K562 (cell line): ENCODE measurements around the gene ITPK1. TPM values are rescaled to one million over a fixed set of nuclear protein-coding genes. Genes with fewer than 3 reads are reported as not detected.
"Not testable (repeated sequence)": the region's sequence is repeated elsewhere in the genome, so short reads cannot be mapped to it uniquely, and the experiment has no call there.

Experiments used
- ATAC-seq: fragments of 200-7000 bp; cut with Tn5 transposase; 3 replicates; pipeline ENCODE4 v1.9.1; 2020; ENCODE audit warnings: moderate library complexity
- BruUV-seq: library from RNA; stranded (reverse); fragments of 400-500 nt; replicated peaks from 2 replicates; lab custom pipeline; 2021; lab: Mats Ljungman, UMichigan
- CTCF ChIA-PET: fragments of 300-600 bp; formaldehyde crosslinking; extraction: SDS; loops from one replicate; lab custom pipeline; 2021; ENCODE audit warnings: low intra/inter-chr PET ratio; lab: Yijun Ruan, JAX
- POLR2A ChIA-PET: fragments of 300-600, 350-650 bp; sonication (Branson Sonifier 250); formaldehyde crosslinking; extraction: SDS; loops from one replicate; lab custom pipeline; 2021; ENCODE audit warnings: antibody characterized with exemption, inconsistent platforms; lab: Yijun Ruan, JAX
- DNase-seq, 4 experiments: peaks; one replicate each; pipeline versions ENCODE4 v3.0.0 to v3.0.0-alpha.2; 2011 to 2018; ENCODE audit warnings: low spot score in 3 of 4, mixed read lengths in 3 of 4; ENCODE audit errors: extremely low read depth in 1 of 4
- FAIRE-seq: peaks from 2 replicates; lab custom pipeline; 2011; peaks lifted over from hg19 to GRCh38; lab: Jason Lieb, UNC
- H2AFZ ChIP-seq: 2 replicates; pipeline ENCODE4 v1.6.0; 2011; ENCODE audit warnings: low read depth, low read length, control low read depth, inconsistent platforms
- H3K27ac ChIP-seq: fragments of 200-600 bp; 3 replicates; pipeline ENCODE4 v1.8.0; 2011; ENCODE audit warnings: low read depth, mild to moderate bottlenecking, control low read depth, inconsistent platforms, low read length, moderate library complexity, mixed read lengths; ENCODE audit errors: extremely low read depth
- H3K27me3 ChIP-seq, 2 experiments: fragments of 300-600 bp in 1 of 2; 2 replicates in 1 of 2; 3 replicates in 1 of 2; pipeline versions ENCODE4 v1.6.0 to v1.8.0; 2011; ENCODE audit warnings: inconsistent platforms in 2 of 2, low read length in 2 of 2, mild to moderate bottlenecking in 1 of 2, mixed read lengths in 1 of 2, moderate library complexity in 1 of 2; ENCODE audit not compliant: control insufficient read depth in 2 of 2, insufficient read depth in 2 of 2
- H3K36me3 ChIP-seq: fragments of 300-600 bp; 3 replicates; pipeline ENCODE4 v1.8.0; 2011; ENCODE audit warnings: mild to moderate bottlenecking, low read length, inconsistent platforms; ENCODE audit not compliant: control insufficient read depth, insufficient read depth
- H3K4me1 ChIP-seq, 2 experiments: fragments of 200-600 bp in 1 of 2; replicated peaks in 1 of 2; 2 replicates in 1 of 2; 3 replicates in 1 of 2; pipeline versions ENCODE4 v1.5.1 to v1.8.0; 2011; ENCODE audit warnings: inconsistent platforms in 2 of 2, low read length in 2 of 2, mild to moderate bottlenecking in 1 of 2, mixed read lengths in 1 of 2, moderate library complexity in 1 of 2; ENCODE audit not compliant: control insufficient read depth in 2 of 2, insufficient read depth in 2 of 2
- H3K4me2 ChIP-seq: 2 replicates; pipeline ENCODE4 v1.6.1; 2011; ENCODE audit warnings: low read length, control low read depth, inconsistent platforms, mixed read lengths; ENCODE audit not compliant: insufficient read depth
- H3K4me3 ChIP-seq: fragments of 200-600 bp; sonication (generic), shearing (Covaris generic); 2 replicates; pipeline ENCODE4 v1.5.1; 2016; ENCODE audit warnings: control low read depth, inconsistent platforms
- H3K79me2 ChIP-seq: fragments of 200-600 bp; 3 replicates; pipeline ENCODE4 v1.8.0; 2011; ENCODE audit warnings: low read length, inconsistent platforms; ENCODE audit not compliant: control insufficient read depth, insufficient read depth
- H3K9ac ChIP-seq, 2 experiments: 2 replicates each; pipeline versions ENCODE4 v1.6.0 to v1.6.1; 2011; ENCODE audit warnings: low read depth in 2 of 2, low read length in 2 of 2, control low read depth in 1 of 2, inconsistent platforms in 1 of 2, mild to moderate bottlenecking in 1 of 2, mixed read lengths in 1 of 2; ENCODE audit not compliant: insufficient read depth in 1 of 2
- H3K9me1 ChIP-seq: one replicate; pipeline ENCODE4 v1.6.0; 2011; ENCODE audit warnings: inconsistent platforms, mild to moderate bottlenecking, low read length, moderate library complexity; ENCODE audit not compliant: control insufficient read depth, insufficient read depth
- H3K9me3 ChIP-seq: replicated peaks from 2 replicates; pipeline ENCODE4 v1.5.1; 2011; ENCODE audit warnings: low read depth, low read length, inconsistent platforms; ENCODE audit not compliant: control insufficient read depth, insufficient read depth
- H4K20me1 ChIP-seq: replicated peaks from 2 replicates; pipeline ENCODE4 v1.6.1; 2011; ENCODE audit warnings: low read length, inconsistent platforms, mixed read lengths; ENCODE audit not compliant: control insufficient read depth, insufficient read depth
- CBX2 ChIP-seq: fragments of 200-600 bp; sonication (generic); IDR thresholded peaks from one replicate; pipeline ENCODE4 v1.6.1; 2012; ENCODE audit warnings: mild to moderate bottlenecking, low read length, inconsistent platforms; ENCODE audit not compliant: insufficient read depth, poor library complexity, severe bottlenecking
- CBX5 ChIP-seq: IDR thresholded peaks from 2 replicates; pipeline ENCODE4 v1.6.1; 2014; ENCODE audit warnings: low read depth, borderline replicate concordance
- CSDE1 ChIP-seq, 2 experiments: fragments of 450-650 bp; IDR thresholded peaks; 2 replicates each; pipeline ENCODE4 v1.6.1; 2016; ENCODE audit warnings: mild to moderate bottlenecking in 1 of 2
- HMG20A ChIP-seq: fragments of 450-650 bp; formaldehyde crosslinking; conservative IDR thresholded peaks from 2 replicates; pipeline ENCODE4 v1.4.0; 2020; ENCODE audit warnings: mild to moderate bottlenecking, mixed read lengths
- MBD2 ChIP-seq: sonication (generic); IDR thresholded peaks from 2 replicates; pipeline ENCODE4 v1.6.1; 2016; ENCODE audit warnings: low read depth, borderline replicate concordance
- NFXL1 ChIP-seq: fragments of 450-650 bp; formaldehyde crosslinking; IDR thresholded peaks from 2 replicates; pipeline ENCODE4 v1.4.0; 2021; ENCODE audit warnings: mild to moderate bottlenecking
- SIN3B ChIP-seq: fragments of 450-650 bp; IDR thresholded peaks from 2 replicates; pipeline ENCODE4 v1.6.1; 2017; ENCODE audit warnings: low read depth, mild to moderate bottlenecking, moderate library complexity
- ZBED1 ChIP-seq: IDR thresholded peaks from 2 replicates; pipeline ENCODE4 v1.6.1; 2014
- ZFP1 ChIP-seq: fragments of 450-650 bp; formaldehyde crosslinking; IDR thresholded peaks from 2 replicates; pipeline ENCODE4 v1.4.0; 2020; ENCODE audit warnings: mild to moderate bottlenecking, mixed read lengths
- WGBS: fragments of 100-300 bp; shearing (Covaris generic); methylation state at CpG from one replicate; pipeline ENCODE4 v1.1.6; 2016; ENCODE audit warnings: low coverage, mixed read lengths; ENCODE audit not compliant: insufficient coverage; ENCODE audit errors: missing lambda C conversion rate; 5-methylcytosine and 5-hydroxymethylcytosine counted together
- in situ Hi-C: fragments of 300-500 bp; cut with MboI; formaldehyde crosslinking; loops from 4 replicates; pipeline ENCODE4 v1.15.0; 2018; ENCODE audit warnings: inconsistent platforms, mixed read lengths
- intact Hi-C: fragments of 100-400 bp; cut with micrococcal nuclease; formaldehyde crosslinking; loops from 2 replicates; pipeline ENCODE4 v1.14.2; 2022
- polyA plus RNA-seq, 8 experiments: library from polyadenylated mRNA; depleted of rRNA in 4 of 8; stranded (reverse) in 5 of 8; unstranded in 3 of 8; fragments of >200 nt; fragmentation: Nextera tagmentation in 2 of 8; fragmentation: Illumina TruSeq in 1 of 8; extraction: Ambion mirVana in 2 of 8; extraction: Trizol in 1 of 8; gene quantifications; 2 replicates each; pipeline versions ENCODE4 v1.2.1 to v1.2.3, GENCODE V29; 2011 to 2014; ENCODE audit warnings: inconsistent platforms in 1 of 8, missing spikeins in 1 of 8
- total RNA-seq, 7 experiments: library from RNA; depleted of rRNA in 6 of 7; stranded (reverse); fragments of >200 nt in 6 of 7; fragmentation: Illumina TruSeq in 2 of 7; extraction: Trizol in 2 of 7; gene quantifications; 2 replicates each; pipeline versions ENCODE4 v1.2.1 to v1.2.3, GENCODE V29; 2011 to 2021; ENCODE audit warnings: low replicate concordance in 1 of 7
- TF ChIP-seq, protein P1 (sequence below): sonication (generic); formaldehyde crosslinking; IDR thresholded peaks from 2 replicates; pipeline ENCODE4 v1.8.0; 2022; ENCODE audit warnings: mild to moderate bottlenecking, missing genetic modification reagents
- TF ChIP-seq, protein P2 (sequence below): fragments of 250-450 bp; sonication (Bioruptor Pico); IDR thresholded peaks from 2 replicates; pipeline ENCODE4 v1.5.0; 2020; ENCODE audit warnings: mild to moderate bottlenecking

Gene ITPK1
- total and polyA plus RNA-seq, 9 of the 15 experiments (the other 6 are each of a cell fraction or from before 2014, with no cell fraction given) = 1.2 to 39.2 (median 23.0) TPM

DNA sequence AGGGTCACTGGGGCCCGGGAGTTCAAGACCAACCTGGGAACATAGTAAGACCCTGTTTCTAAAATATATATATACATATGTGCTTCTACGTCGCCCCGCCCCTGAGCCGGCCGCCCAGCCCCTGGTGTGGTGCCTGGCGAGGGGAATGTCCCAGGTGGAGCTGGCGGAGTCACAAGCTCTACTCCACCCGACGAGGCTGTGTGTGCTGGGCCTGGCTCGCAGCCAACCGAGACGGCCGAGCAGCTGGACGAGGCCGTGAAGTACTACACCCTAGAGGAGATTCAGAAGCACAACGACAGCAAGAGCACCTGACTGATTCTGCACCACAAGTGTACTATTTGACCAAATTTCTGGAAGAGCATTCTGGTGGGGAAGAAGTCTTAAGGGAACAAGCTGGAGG, 22.1 kb upstream of the ITPK1 start (continued):
- TF ChIP-seq NFXL1 (CRISPR knock-in tag) (no peak), ZBED1 (no peak), SIN3B (no peak), CBX2 (no peak), MBD2 (no peak), HMG20A (CRISPR knock-in tag) (no peak), CSDE1 (IDR thresholded peaks at IDR 0.05) (no peak), CBX5 (no peak), ZFP1 (CRISPR knock-in tag) (no peak)
- TF ChIP-seq, protein P1, sequence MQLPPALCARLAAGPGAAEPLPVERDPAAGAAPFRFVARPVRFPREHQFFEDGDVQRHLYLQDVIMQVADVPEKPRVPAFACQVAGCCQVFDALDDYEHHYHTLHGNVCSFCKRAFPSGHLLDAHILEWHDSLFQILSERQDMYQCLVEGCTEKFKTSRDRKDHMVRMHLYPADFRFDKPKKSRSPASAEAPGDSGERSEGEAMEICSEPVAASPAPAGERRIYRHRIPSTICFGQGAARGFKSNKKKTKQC (CRISPR knock-in tag) = no peak
- TF ChIP-seq, protein P2, sequence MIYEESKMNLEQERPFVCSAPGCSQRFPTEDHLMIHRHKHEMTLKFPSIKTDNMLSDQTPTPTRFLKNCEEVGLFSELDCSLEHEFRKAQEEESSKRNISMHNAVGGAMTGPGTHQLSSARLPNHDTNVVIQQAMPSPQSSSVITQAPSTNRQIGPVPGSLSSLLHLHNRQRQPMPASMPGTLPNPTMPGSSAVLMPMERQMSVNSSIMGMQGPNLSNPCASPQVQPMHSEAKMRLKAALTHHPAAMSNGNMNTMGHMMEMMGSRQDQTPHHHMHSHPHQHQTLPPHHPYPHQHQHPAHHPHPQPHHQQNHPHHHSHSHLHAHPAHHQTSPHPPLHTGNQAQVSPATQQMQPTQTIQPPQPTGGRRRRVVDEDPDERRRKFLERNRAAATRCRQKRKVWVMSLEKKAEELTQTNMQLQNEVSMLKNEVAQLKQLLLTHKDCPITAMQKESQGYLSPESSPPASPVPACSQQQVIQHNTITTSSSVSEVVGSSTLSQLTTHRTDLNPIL = no peak

DNA sequence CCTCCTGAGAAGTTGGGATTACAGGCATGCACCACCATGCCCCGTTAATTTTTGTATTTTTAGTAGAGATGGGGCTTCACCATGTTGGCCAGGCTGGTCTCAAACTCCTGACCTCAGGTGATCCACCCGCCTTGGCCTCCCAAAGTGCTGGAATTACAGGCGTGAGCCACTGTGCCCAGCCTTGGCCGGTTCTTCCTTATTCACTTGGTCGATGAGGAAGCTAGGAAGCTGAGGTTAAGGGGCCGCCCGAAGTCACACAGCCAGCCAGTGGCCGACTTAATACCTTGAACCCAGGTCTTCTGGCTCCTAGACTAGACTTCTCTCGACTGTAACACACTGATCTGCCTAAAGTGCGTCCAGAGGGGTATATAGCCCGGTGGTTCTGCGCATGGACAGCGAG, 20.8 kb upstream of the ITPK1 start:
- H3K9me3 ChIP-seq, H3K79me2 ChIP-seq, H3K9me1 ChIP-seq, intact Hi-C loops, H3K4me2 ChIP-seq, DNase-seq, FAIRE-seq, ATAC-seq, H3K27ac ChIP-seq, BruUV-seq, in situ Hi-C loops, H3K4me3 ChIP-seq, H2AFZ ChIP-seq, H3K27me3 ChIP-seq, H3K4me1 ChIP-seq, H4K20me1 ChIP-seq, H3K9ac ChIP-seq, H3K36me3 ChIP-seq: not testable (repeated sequence)
- 43% methylated on average over 12 of the region's 13 CpGs for WGBS
- POLR2A ChIA-PET = interaction anchor here (0.6 kb wide), 1 partner anchor 235 kb away, joined by 3 read pairs; no protein-coding TSS in a partner anchor
- CTCF ChIA-PET = interaction anchor here (3.9 kb wide), 1 partner anchor 23 kb away, joined by 22 read pairs; no protein-coding TSS in a partner anchor
